Epithelial cell of proximal tubule (primary cell): ENCODE results near the gene OR10K1. TPM values are rescaled to one million over a fixed set of nuclear protein-coding genes. Genes with fewer than 3 reads are reported as not detected.
A peak's percentile ranks its signal among the peaks of the same experiment; 100 is the strongest.

Source experiments
- DNase-seq: peaks from one replicate; pipeline ENCODE4 v3.0.0-alpha.2; 2011; ENCODE audit warnings: low read depth
- H3K4me3 ChIP-seq: 2 replicates; pipeline ENCODE4 v1.5.1; 2011; ENCODE audit warnings: low read depth, mild to moderate bottlenecking, low read length
- total RNA-seq: library from RNA; depleted of rRNA; stranded (reverse); fragments of >200 nt; gene quantifications from 2 replicates; pipeline ENCODE4 v1.2.3, GENCODE V29; 2015
- TF ChIP-seq, protein P1 (sequence below): conservative IDR thresholded peaks from 2 replicates; pipeline ENCODE4 v1.5.1; 2012; ENCODE audit warnings: low read depth, mild to moderate bottlenecking, low read length

OR10K1 gene
- total RNA-seq, 1 donor from 2014 or later = not detected

DNA sequence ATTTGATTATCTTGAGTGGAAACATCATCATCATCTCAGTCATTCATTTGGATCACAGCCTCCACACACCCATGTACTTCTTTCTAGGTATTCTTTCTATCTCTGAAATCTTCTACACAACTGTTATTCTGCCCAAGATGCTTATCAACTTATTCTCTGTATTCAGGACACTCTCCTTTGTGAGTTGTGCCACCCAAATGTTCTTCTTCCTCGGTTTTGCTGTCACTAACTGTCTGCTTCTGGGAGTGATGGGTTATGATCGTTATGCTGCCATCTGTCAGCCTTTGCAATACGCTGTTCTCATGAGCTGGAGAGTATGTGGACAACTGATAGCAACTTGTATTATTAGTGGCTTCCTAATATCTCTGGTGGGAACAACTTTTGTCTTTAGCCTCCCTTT, 29.7 kb downstream of the OR10K1 start:
- TF ChIP-seq, protein P1, sequence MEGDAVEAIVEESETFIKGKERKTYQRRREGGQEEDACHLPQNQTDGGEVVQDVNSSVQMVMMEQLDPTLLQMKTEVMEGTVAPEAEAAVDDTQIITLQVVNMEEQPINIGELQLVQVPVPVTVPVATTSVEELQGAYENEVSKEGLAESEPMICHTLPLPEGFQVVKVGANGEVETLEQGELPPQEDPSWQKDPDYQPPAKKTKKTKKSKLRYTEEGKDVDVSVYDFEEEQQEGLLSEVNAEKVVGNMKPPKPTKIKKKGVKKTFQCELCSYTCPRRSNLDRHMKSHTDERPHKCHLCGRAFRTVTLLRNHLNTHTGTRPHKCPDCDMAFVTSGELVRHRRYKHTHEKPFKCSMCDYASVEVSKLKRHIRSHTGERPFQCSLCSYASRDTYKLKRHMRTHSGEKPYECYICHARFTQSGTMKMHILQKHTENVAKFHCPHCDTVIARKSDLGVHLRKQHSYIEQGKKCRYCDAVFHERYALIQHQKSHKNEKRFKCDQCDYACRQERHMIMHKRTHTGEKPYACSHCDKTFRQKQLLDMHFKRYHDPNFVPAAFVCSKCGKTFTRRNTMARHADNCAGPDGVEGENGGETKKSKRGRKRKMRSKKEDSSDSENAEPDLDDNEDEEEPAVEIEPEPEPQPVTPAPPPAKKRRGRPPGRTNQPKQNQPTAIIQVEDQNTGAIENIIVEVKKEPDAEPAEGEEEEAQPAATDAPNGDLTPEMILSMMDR = no peak
- no peak overlapping the region for H3K4me3 ChIP-seq
- DNase-seq = no peak

DNA sequence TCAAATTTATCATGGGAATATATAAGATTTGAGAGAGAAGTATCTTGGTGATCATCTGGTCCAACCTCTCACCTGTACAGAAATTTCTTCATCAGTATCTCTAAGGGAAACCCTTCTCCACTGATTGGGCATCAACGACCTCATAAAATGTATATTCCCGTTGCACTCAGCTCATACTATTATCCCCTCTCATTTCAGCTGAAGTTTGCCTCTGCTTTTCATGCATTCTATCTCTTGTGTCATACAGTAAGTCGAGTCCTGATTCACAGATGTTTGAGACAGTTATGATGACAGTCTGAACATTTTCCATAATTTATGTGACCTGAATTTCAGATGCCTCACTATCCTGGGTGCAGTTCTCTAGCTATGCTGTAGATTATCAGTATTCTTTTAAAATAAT, 31.4 kb downstream of the OR10K1 start:
- TF ChIP-seq, protein P1 = no peak
- no peak overlapping the region for H3K4me3 ChIP-seq
- DNase-seq = no peak

DNA sequence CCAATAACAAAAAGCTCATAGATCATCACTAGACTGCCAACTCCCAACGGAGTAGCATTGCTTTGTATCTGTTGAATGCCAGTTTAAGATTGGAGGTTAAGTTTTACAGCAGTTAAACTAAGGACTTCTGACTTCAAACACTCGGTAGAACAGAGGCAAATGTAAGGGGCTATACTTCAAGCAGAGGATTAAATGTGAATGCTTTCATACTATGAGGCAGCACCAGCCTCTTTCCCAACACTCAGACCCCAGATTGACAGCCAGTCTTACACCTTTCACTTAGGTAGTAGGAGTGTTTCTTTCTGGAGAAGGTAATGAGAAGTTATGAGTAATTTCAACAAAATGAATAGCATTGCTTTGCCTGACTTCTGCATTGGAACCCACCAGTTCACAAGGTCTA, 33.2 kb downstream of the OR10K1 start:
- no peak overlapping the region for H3K4me3 ChIP-seq
- TF ChIP-seq, protein P1 = no peak
- no peak for DNase-seq

DNA sequence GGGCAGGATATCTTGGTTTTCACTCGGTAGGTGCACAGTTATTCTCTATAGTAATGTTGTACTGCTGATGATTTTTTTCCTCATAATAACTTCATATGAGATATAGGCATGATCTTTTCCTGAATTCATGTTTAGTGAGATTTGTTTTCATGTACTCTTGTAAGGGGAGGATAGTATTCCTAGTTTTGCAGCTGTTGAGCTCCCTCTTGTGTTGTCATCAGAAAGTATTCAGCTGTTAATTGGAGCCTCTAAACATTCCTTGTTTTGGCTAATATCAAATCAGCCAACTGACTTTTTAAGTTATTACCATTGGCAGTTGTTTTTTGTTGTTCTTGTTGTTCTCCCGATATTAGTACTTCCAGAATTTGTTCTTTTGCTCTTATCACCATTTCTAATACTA, 34.7 kb downstream of the OR10K1 start:
- TF ChIP-seq, protein P1 = peak; percentile 74
- no peak overlapping the region for H3K4me3 ChIP-seq
- peak; percentile 10 for DNase-seq

DNA sequence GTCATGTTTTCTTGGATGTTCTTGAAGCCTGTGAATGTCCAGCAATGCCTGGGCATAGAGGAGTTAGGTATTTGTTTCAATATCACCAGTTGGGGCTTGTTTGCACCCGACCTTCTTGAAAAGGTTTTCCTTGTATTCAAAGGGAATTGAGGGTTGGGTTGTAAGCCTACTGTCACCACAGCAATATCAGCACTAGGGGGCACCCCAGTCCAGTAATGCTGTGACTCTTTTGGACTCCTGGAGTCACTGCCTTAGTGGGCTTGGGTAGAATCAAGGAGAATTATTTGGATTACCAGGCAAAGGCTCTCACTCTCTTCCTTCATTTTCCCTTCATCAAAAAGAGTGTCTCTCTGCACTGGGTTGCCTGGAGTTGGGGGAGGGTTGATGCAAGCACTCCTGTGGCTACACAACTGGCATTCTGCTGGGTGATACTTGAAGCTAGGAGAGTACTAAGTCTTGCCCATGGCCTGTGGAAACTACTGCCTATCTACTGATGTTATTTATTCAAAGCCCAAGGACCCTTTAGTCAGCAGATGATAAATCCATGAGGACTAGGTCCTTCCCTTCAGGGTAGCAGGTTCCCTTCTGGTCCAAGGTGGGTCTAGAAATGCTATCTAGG, 44.8 kb downstream of the OR10K1 start:
- DNase-seq = no peak
- no peak overlapping the region for H3K4me3 ChIP-seq
- TF ChIP-seq, protein P1 = peak; percentile 74

DNA sequence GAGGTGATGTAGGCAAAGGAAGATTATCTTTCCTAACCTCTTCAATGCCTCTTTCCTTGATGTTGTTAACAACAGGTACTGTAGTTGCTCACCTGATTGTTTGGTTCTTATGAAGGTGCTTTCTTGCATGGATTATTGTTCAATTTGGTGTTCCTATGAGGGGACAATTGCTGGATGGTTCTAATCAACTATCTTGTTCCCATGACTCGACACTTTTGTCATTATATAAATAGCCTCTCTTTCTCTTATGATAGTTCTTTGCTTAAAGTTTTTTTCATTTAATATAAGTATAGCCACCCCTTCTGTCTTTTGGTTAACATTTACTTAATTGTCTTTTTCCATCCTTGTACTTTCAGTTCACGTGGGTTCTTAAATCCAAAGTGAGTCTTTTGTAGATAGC, 45.9 kb downstream of the OR10K1 start:
- DNase-seq = no peak
- no peak overlapping the region for H3K4me3 ChIP-seq
- TF ChIP-seq, protein P1 = no peak

DNA sequence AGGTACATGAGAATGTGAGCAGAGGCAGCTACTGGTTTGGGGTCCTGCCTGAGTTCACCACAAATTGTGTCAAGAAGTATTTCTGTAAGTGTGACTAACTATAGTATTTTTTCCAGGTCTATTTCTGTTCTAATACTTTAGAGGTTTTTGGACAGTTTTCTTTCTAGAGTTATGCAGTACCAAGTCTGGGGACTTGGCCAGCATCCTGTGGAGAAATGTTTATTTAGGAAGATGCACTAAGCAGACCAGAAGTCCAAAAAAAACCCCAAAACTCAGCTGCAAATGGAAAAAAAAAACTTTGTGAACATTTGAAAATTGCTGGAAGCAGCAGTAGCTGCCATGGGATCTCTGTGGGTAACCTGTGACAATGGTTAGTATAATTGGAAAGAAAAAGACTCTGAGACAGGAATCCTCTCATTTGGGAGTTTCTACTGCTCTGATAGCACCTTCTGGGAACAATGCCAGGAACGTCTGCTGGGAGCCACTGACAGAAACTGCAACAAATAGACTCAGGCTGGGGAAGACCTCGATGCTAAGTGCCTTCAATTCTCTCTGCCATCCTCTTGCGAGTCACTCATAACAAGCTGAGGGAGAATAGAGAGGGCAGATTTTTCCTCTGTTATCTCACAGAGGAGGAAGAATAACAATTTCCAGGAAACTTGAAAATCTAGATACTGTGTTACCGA, 48.0 kb downstream of the OR10K1 start:
- DNase-seq = no peak
- TF ChIP-seq, protein P1 = no peak

More for the DNA sequence above, 48.0 kb downstream of the OR10K1 start:
- no peak overlapping the region for H3K4me3 ChIP-seq
